HepG2 (cell line): ENCODE results near the gene SPHK1.

ENCODE experiments used
- PRDM10 ChIP-seq: sonication (generic); formaldehyde crosslinking; IDR thresholded peaks from 2 replicates; pipeline ENCODE4 v1.4.0; 2020; ENCODE audit warnings: low read depth, missing genetic modification reagents
- ZNF337 ChIP-seq: sonication (generic); formaldehyde crosslinking; IDR thresholded peaks from 2 replicates; pipeline ENCODE4 v1.5.1; 2020; ENCODE audit warnings: missing genetic modification reagents, low read depth, mild to moderate bottlenecking, borderline replicate concordance
- TF ChIP-seq, protein P1 (sequence below): sonication (generic); formaldehyde crosslinking; IDR thresholded peaks from 2 replicates; pipeline ENCODE4 v1.8.0; 2022; ENCODE audit warnings: mild to moderate bottlenecking, missing genetic modification reagents, borderline replicate concordance

DNA sequence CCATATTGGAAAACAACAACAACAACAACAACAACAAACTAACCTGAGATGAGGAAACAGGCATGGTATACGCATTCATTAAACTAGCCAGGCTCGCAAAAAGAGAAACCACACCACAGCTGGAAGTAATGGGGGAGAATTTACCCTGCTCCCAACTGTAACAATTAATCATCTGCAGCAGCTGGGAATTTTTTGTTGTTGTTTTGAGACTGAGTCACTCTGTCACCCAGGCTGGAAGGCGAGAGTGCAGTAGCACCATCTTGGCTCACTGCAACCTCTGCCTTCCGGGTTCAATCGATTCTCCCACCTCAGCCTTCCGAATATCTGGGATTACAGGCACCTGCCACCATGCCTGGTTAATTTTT, 47.0 kb upstream of the SPHK1 start:
- no peak for TF ChIP-seq PRDM10
- no peak for TF ChIP-seq ZNF337
- TF ChIP-seq, protein P1, sequence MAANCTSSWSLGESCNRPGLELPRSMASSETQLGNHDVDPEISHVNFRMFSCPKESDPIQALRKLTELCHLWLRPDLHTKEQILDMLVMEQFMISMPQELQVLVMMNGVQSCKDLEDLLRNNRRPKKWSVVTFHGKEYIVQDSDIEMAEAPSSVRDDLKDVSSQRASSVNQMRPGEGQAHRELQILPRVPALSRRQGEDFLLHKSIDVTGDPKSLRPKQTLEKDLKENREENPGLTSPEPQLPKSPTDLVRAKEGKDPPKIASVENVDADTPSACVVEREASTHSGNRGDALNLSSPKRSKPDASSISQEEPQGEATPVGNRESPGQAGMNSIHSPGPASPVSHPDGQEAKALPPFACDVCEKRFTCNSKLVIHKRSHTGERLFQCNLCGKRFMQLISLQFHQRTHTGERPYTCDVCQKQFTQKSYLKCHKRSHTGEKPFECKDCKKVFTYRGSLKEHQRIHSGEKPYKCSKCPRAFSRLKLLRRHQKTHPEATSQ (CRISPR knock-in tag): no peak
